K562 (cell line): ENCODE measurements around the gene DEPDC1. TPM values are rescaled to one million over a fixed set of nuclear protein-coding genes. Genes with fewer than 3 reads are reported as not detected.

Experiments used
- ATAC-seq: fragments of 200-7000 bp; cut with Tn5 transposase; 3 replicates; pipeline ENCODE4 v1.9.1; 2020; ENCODE audit warnings: moderate library complexity
- BruUV-seq: library from RNA; stranded (reverse); fragments of 400-500 nt; replicated peaks from 2 replicates; lab custom pipeline; 2021; lab: Mats Ljungman, UMichigan
- CTCF ChIA-PET: fragments of 300-600 bp; formaldehyde crosslinking; extraction: SDS; loops from one replicate; lab custom pipeline; 2021; ENCODE audit warnings: low intra/inter-chr PET ratio; lab: Yijun Ruan, JAX
- POLR2A ChIA-PET: fragments of 300-600, 350-650 bp; sonication (Branson Sonifier 250); formaldehyde crosslinking; extraction: SDS; loops from one replicate; lab custom pipeline; 2021; ENCODE audit warnings: antibody characterized with exemption, inconsistent platforms; lab: Yijun Ruan, JAX
- DNase-seq, 4 experiments: peaks; one replicate each; pipeline versions ENCODE4 v3.0.0 to v3.0.0-alpha.2; 2011 to 2018; ENCODE audit warnings: low spot score in 3 of 4, mixed read lengths in 3 of 4; ENCODE audit errors: extremely low read depth in 1 of 4
- FAIRE-seq: peaks from 2 replicates; lab custom pipeline; 2011; peaks lifted over from hg19 to GRCh38; lab: Jason Lieb, UNC
- H2AFZ ChIP-seq: 2 replicates; pipeline ENCODE4 v1.6.0; 2011; ENCODE audit warnings: low read depth, low read length, control low read depth, inconsistent platforms
- H3K27ac ChIP-seq: fragments of 200-600 bp; 3 replicates; pipeline ENCODE4 v1.8.0; 2011; ENCODE audit warnings: low read depth, mild to moderate bottlenecking, control low read depth, inconsistent platforms, low read length, moderate library complexity, mixed read lengths; ENCODE audit errors: extremely low read depth
- H3K27me3 ChIP-seq, 2 experiments: fragments of 300-600 bp in 1 of 2; 2 replicates in 1 of 2; 3 replicates in 1 of 2; pipeline versions ENCODE4 v1.6.0 to v1.8.0; 2011; ENCODE audit warnings: inconsistent platforms in 2 of 2, low read length in 2 of 2, mild to moderate bottlenecking in 1 of 2, mixed read lengths in 1 of 2, moderate library complexity in 1 of 2; ENCODE audit not compliant: control insufficient read depth in 2 of 2, insufficient read depth in 2 of 2
- H3K36me3 ChIP-seq: fragments of 300-600 bp; 3 replicates; pipeline ENCODE4 v1.8.0; 2011; ENCODE audit warnings: mild to moderate bottlenecking, low read length, inconsistent platforms; ENCODE audit not compliant: control insufficient read depth, insufficient read depth
- H3K4me1 ChIP-seq, 2 experiments: fragments of 200-600 bp in 1 of 2; replicated peaks in 1 of 2; 2 replicates in 1 of 2; 3 replicates in 1 of 2; pipeline versions ENCODE4 v1.5.1 to v1.8.0; 2011; ENCODE audit warnings: inconsistent platforms in 2 of 2, low read length in 2 of 2, mild to moderate bottlenecking in 1 of 2, mixed read lengths in 1 of 2, moderate library complexity in 1 of 2; ENCODE audit not compliant: control insufficient read depth in 2 of 2, insufficient read depth in 2 of 2
- H3K4me2 ChIP-seq: 2 replicates; pipeline ENCODE4 v1.6.1; 2011; ENCODE audit warnings: low read length, control low read depth, inconsistent platforms, mixed read lengths; ENCODE audit not compliant: insufficient read depth
- H3K4me3 ChIP-seq: fragments of 200-600 bp; sonication (generic), shearing (Covaris generic); 2 replicates; pipeline ENCODE4 v1.5.1; 2016; ENCODE audit warnings: control low read depth, inconsistent platforms
- H3K79me2 ChIP-seq: fragments of 200-600 bp; 3 replicates; pipeline ENCODE4 v1.8.0; 2011; ENCODE audit warnings: low read length, inconsistent platforms; ENCODE audit not compliant: control insufficient read depth, insufficient read depth
- H3K9ac ChIP-seq, 2 experiments: 2 replicates each; pipeline versions ENCODE4 v1.6.0 to v1.6.1; 2011; ENCODE audit warnings: low read depth in 2 of 2, low read length in 2 of 2, control low read depth in 1 of 2, inconsistent platforms in 1 of 2, mild to moderate bottlenecking in 1 of 2, mixed read lengths in 1 of 2; ENCODE audit not compliant: insufficient read depth in 1 of 2
- H3K9me1 ChIP-seq: one replicate; pipeline ENCODE4 v1.6.0; 2011; ENCODE audit warnings: inconsistent platforms, mild to moderate bottlenecking, low read length, moderate library complexity; ENCODE audit not compliant: control insufficient read depth, insufficient read depth
- H3K9me3 ChIP-seq: replicated peaks from 2 replicates; pipeline ENCODE4 v1.5.1; 2011; ENCODE audit warnings: low read depth, low read length, inconsistent platforms; ENCODE audit not compliant: control insufficient read depth, insufficient read depth
- H4K20me1 ChIP-seq: replicated peaks from 2 replicates; pipeline ENCODE4 v1.6.1; 2011; ENCODE audit warnings: low read length, inconsistent platforms, mixed read lengths; ENCODE audit not compliant: control insufficient read depth, insufficient read depth
- BCOR ChIP-seq: fragments of 450-650 bp; IDR thresholded peaks from 2 replicates; pipeline ENCODE4 v1.6.1; 2016
- GABPB2 ChIP-seq: fragments of 250-450 bp; sonication (Bioruptor Pico); conservative IDR thresholded peaks from 2 replicates; pipeline ENCODE4 v1.5.1; 2021; ENCODE audit warnings: mild to moderate bottlenecking
- HDAC3 ChIP-seq: fragments of 450-650 bp; IDR thresholded peaks from 2 replicates; pipeline ENCODE4 v1.6.1; 2018; ENCODE audit warnings: borderline replicate concordance, mild to moderate bottlenecking, moderate library complexity; ENCODE audit not compliant: partially characterized antibody
- HMG20A ChIP-seq: fragments of 450-650 bp; formaldehyde crosslinking; conservative IDR thresholded peaks from 2 replicates; pipeline ENCODE4 v1.4.0; 2020; ENCODE audit warnings: mild to moderate bottlenecking, mixed read lengths
- KAT2B ChIP-seq: IDR thresholded peaks from one replicate; pipeline ENCODE4 v1.6.1; 2012; ENCODE audit warnings: low read depth, mild to moderate bottlenecking, control low read depth, inconsistent platforms, low read length, moderate library complexity
- KAT7 ChIP-seq: sonication (generic); formaldehyde crosslinking; IDR thresholded peaks from 2 replicates; pipeline ENCODE4 v1.8.0; 2022; ENCODE audit warnings: missing genetic modification reagents, mild to moderate bottlenecking, borderline replicate concordance
- RBM34 ChIP-seq: fragments of 200-400 bp; formaldehyde crosslinking; IDR thresholded peaks from 2 replicates; pipeline ENCODE4 v1.6.1; 2018; ENCODE audit warnings: low read length, borderline replicate concordance; ENCODE audit not compliant: insufficient read depth
- STAG1 ChIP-seq: sonication (generic); formaldehyde crosslinking; IDR thresholded peaks from 2 replicates; pipeline ENCODE4 v1.5.0; 2020; ENCODE audit warnings: missing genetic modification reagents, borderline replicate concordance
- TRIM28 ChIP-seq: fragments of 450-650 bp; IDR thresholded peaks from 2 replicates; pipeline ENCODE4 v1.6.1; 2017
- ZNF121 ChIP-seq: sonication (generic); formaldehyde crosslinking; conservative IDR thresholded peaks from 2 replicates; pipeline ENCODE4 v1.8.0; 2022; ENCODE audit warnings: missing genetic modification reagents
- ZNF217 ChIP-seq: sonication (generic); formaldehyde crosslinking; IDR thresholded peaks from 2 replicates; pipeline ENCODE4 v1.8.0; 2022; ENCODE audit warnings: mild to moderate bottlenecking, missing genetic modification reagents
- ZNF354B ChIP-seq: fragments of 250-450 bp; sonication (Bioruptor Pico); IDR thresholded peaks from 2 replicates; pipeline ENCODE4 v1.4.0; 2020
- ZSCAN29 ChIP-seq: fragments of 450-650 bp; IDR thresholded peaks from 2 replicates; pipeline ENCODE4 v1.6.1; 2017
- WGBS: fragments of 100-300 bp; shearing (Covaris generic); methylation state at CpG from one replicate; pipeline ENCODE4 v1.1.6; 2016; ENCODE audit warnings: low coverage, mixed read lengths; ENCODE audit not compliant: insufficient coverage; ENCODE audit errors: missing lambda C conversion rate; 5-methylcytosine and 5-hydroxymethylcytosine counted together
- in situ Hi-C: fragments of 300-500 bp; cut with MboI; formaldehyde crosslinking; loops from 4 replicates; pipeline ENCODE4 v1.15.0; 2018; ENCODE audit warnings: inconsistent platforms, mixed read lengths
- intact Hi-C: fragments of 100-400 bp; cut with micrococcal nuclease; formaldehyde crosslinking; loops from 2 replicates; pipeline ENCODE4 v1.14.2; 2022
- polyA plus RNA-seq, 8 experiments: library from polyadenylated mRNA; depleted of rRNA in 4 of 8; stranded (reverse) in 5 of 8; unstranded in 3 of 8; fragments of >200 nt; fragmentation: Nextera tagmentation in 2 of 8; fragmentation: Illumina TruSeq in 1 of 8; extraction: Ambion mirVana in 2 of 8; extraction: Trizol in 1 of 8; gene quantifications; 2 replicates each; pipeline versions ENCODE4 v1.2.1 to v1.2.3, GENCODE V29; 2011 to 2014; ENCODE audit warnings: inconsistent platforms in 1 of 8, missing spikeins in 1 of 8
- total RNA-seq, 7 experiments: library from RNA; depleted of rRNA in 6 of 7; stranded (reverse); fragments of >200 nt in 6 of 7; fragmentation: Illumina TruSeq in 2 of 7; extraction: Trizol in 2 of 7; gene quantifications; 2 replicates each; pipeline versions ENCODE4 v1.2.1 to v1.2.3, GENCODE V29; 2011 to 2021; ENCODE audit warnings: low replicate concordance in 1 of 7
- TF ChIP-seq, protein P1 (sequence below): fragments of 250-450 bp; sonication (Bioruptor Pico); IDR thresholded peaks from 2 replicates; pipeline ENCODE4 v1.5.0; 2021; ENCODE audit warnings: mild to moderate bottlenecking, borderline replicate concordance
- TF ChIP-seq, protein P2 (sequence below): sonication (generic); formaldehyde crosslinking; IDR thresholded peaks from 2 replicates; pipeline ENCODE4 v1.8.1; 2023; ENCODE audit warnings: mild to moderate bottlenecking, missing genetic modification reagents
- TF ChIP-seq, protein P3 (sequence below): sonication (generic); formaldehyde crosslinking; IDR thresholded peaks from 2 replicates; pipeline ENCODE4 v1.8.1; 2023; ENCODE audit warnings: mild to moderate bottlenecking, missing genetic modification reagents
- TF ChIP-seq, protein P4 (sequence below): fragments of 250-450 bp; sonication (Bioruptor Pico); IDR thresholded peaks from 2 replicates; pipeline ENCODE4 v1.8.0; 2022; ENCODE audit warnings: inconsistent platforms

DEPDC1 gene
- total and polyA plus RNA-seq, 9 of the 15 experiments (the other 6 are each of a cell fraction or from before 2014, with no cell fraction given), result 9.9 to 28.3 (median 17.8) TPM

DNA sequence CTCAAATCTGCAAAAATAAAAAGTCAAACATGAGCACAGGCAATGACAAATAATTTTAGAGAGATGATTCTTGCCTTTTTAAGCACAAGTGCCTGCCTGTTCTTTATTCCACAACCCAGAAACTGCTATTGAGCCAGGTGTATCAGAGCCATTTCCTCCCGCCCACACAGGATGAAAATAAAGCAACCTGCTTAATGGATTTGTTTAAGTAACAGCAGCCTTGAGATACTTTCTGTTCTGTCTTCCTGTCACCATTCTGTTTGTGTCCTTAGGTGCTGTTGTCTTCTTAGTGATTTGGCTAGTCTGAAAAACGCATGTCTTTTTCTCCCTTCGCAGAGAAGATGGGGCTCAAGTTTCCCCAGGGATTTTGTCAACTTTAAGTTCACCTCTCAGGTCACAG, 58.6 kb downstream of the DEPDC1 start:
- no peaks in the 10 kb centered on the region for H3K9me3 ChIP-seq
- DNase-seq (no peak), FAIRE-seq (no peak), ATAC-seq (no peak)
- POLR2A ChIA-PET, result no interaction called here
- no peak overlapping the region for H3K4me3 ChIP-seq
- H3K4me1 ChIP-seq, result no peaks in the 10 kb centered on the region
- H4K20me1 ChIP-seq, result no peaks in the 10 kb centered on the region
- no peak overlapping the region for H3K4me2 ChIP-seq
- H3K9me1 ChIP-seq, result no peaks in the 10 kb centered on the region
- no TSS peak for BruUV-seq
- intact Hi-C loops (no loop called here), in situ Hi-C loops (no loop called here)
- WGBS, result 0% methylated on average over 3 of the region's 3 CpGs
- CTCF ChIA-PET, result no interaction called here
- no peaks in the 10 kb centered on the region for H3K27me3 ChIP-seq
- no peak overlapping the region for H2AFZ ChIP-seq
- no peak overlapping the region for H3K9ac ChIP-seq
- H3K36me3 ChIP-seq, result no peaks in the 10 kb centered on the region
- H3K27ac ChIP-seq, result no peak overlapping the region
- no peaks in the 10 kb centered on the region for H3K79me2 ChIP-seq
- TF ChIP-seq, protein P1, sequence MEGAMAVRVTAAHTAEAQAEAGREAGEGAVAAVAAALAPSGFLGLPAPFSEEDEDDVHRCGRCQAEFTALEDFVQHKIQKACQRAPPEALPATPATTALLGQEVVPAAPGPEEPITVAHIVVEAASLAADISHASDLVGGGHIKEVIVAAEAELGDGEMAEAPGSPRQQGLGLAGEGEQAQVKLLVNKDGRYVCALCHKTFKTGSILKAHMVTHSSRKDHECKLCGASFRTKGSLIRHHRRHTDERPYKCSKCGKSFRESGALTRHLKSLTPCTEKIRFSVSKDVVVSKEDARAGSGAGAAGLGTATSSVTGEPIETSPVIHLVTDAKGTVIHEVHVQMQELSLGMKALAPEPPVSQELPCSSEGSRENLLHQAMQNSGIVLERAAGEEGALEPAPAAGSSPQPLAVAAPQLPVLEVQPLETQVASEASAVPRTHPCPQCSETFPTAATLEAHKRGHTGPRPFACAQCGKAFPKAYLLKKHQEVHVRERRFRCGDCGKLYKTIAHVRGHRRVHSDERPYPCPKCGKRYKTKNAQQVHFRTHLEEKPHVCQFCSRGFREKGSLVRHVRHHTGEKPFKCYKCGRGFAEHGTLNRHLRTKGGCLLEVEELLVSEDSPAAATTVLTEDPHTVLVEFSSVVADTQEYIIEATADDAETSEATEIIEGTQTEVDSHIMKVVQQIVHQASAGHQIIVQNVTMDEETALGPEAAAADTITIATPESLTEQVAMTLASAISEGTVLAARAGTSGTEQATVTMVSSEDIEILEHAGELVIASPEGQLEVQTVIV (CRISPR knock-in tag), result no peak
- TF ChIP-seq TRIM28 (no peak), HMG20A (CRISPR knock-in tag) (no peak), BCOR (no peak), KAT2B (no peak), ZNF121 (no peak), GABPB2 (CRISPR knock-in tag) (no peak), HDAC3 (no peak), KAT7 (CRISPR knock-in tag) (no peak), STAG1 (no peak), ZSCAN29 (no peak), ZNF354B (no peak), ZNF217 (CRISPR knock-in tag) (no peak), RBM34 (no peak)
- TF ChIP-seq, protein P2, sequence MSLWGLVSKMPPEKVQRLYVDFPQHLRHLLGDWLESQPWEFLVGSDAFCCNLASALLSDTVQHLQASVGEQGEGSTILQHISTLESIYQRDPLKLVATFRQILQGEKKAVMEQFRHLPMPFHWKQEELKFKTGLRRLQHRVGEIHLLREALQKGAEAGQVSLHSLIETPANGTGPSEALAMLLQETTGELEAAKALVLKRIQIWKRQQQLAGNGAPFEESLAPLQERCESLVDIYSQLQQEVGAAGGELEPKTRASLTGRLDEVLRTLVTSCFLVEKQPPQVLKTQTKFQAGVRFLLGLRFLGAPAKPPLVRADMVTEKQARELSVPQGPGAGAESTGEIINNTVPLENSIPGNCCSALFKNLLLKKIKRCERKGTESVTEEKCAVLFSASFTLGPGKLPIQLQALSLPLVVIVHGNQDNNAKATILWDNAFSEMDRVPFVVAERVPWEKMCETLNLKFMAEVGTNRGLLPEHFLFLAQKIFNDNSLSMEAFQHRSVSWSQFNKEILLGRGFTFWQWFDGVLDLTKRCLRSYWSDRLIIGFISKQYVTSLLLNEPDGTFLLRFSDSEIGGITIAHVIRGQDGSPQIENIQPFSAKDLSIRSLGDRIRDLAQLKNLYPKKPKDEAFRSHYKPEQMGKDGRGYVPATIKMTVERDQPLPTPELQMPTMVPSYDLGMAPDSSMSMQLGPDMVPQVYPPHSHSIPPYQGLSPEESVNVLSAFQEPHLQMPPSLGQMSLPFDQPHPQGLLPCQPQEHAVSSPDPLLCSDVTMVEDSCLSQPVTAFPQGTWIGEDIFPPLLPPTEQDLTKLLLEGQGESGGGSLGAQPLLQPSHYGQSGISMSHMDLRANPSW (CRISPR knock-in tag), result no peak
- TF ChIP-seq, protein P3, sequence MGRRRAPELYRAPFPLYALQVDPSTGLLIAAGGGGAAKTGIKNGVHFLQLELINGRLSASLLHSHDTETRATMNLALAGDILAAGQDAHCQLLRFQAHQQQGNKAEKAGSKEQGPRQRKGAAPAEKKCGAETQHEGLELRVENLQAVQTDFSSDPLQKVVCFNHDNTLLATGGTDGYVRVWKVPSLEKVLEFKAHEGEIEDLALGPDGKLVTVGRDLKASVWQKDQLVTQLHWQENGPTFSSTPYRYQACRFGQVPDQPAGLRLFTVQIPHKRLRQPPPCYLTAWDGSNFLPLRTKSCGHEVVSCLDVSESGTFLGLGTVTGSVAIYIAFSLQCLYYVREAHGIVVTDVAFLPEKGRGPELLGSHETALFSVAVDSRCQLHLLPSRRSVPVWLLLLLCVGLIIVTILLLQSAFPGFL (CRISPR knock-in tag), result no peak
- TF ChIP-seq, protein P4, sequence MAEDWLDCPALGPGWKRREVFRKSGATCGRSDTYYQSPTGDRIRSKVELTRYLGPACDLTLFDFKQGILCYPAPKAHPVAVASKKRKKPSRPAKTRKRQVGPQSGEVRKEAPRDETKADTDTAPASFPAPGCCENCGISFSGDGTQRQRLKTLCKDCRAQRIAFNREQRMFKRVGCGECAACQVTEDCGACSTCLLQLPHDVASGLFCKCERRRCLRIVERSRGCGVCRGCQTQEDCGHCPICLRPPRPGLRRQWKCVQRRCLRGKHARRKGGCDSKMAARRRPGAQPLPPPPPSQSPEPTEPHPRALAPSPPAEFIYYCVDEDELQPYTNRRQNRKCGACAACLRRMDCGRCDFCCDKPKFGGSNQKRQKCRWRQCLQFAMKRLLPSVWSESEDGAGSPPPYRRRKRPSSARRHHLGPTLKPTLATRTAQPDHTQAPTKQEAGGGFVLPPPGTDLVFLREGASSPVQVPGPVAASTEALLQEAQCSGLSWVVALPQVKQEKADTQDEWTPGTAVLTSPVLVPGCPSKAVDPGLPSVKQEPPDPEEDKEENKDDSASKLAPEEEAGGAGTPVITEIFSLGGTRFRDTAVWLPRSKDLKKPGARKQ (CRISPR knock-in tag), result no peak
